Embryonic facial prominence (tissue), 1 donor: ENCODE results near the gene SLC12A6.

Source experiments
- DNase-seq: peaks from one replicate; pipeline ENCODE4 v3.0.0-alpha.2; 2016; ENCODE audit errors: extremely low spot score

The SLC12A6 gene

GRCh38 chr15:34330279-34330678 is 7.3 kb downstream of the SLC12A6 start:
- no peak for DNase-seq

- DNase-seq = no peak
Measured at GRCh38 chr15:34329006-34329405, 8.6 kb downstream of the SLC12A6 start.

DNA sequence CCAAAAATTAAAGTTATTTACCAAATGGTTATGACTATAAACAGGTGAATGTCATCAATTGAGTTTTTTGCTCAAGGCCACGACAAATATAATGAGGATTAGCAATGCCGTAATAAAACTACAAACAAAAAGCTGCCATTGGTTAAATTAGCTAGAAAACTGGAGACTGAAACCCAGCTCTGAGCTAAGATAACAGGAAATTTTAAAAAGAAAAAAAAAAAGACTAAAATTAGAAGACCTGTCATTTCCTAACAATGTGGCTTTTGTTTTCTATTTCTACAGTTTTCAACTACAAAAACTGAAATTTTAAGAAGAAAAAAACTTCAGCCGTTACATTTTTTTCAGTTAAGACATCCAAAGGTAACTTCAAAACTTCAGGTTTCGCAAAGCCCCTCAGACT is 9.7 kb downstream of the SLC12A6 start:
- no peak for DNase-seq

DNA sequence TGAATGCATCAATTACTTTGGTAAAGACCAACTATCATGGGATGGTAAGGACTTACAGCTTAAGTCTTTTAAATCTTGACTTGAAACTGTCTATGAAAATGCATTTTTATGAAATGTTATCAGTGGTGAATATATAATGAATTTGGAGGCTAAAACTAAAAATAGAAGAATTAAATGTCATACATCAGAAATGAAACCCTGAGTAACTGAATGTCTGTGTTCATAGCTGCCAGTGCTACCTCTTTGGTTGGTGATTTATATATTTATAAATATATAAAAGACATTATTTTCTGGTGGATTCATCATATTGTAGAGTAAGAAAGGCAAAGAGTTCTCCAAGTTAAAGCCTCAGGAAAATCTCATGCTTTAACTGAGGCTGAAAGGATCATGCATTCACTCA is 12.2 kb downstream of the SLC12A6 start:
- no peak for DNase-seq

GRCh38 chr15:34324933-34325332 is 12.6 kb downstream of the SLC12A6 start:
- DNase-seq = no peak

- no peak for DNase-seq
Measured at GRCh38 chr15:34323217-34323616, 14.4 kb downstream of the SLC12A6 start.

GRCh38 chr15:34318277-34319079 is 19.1 kb downstream of the SLC12A6 start:
- DNase-seq = no peak

DNA sequence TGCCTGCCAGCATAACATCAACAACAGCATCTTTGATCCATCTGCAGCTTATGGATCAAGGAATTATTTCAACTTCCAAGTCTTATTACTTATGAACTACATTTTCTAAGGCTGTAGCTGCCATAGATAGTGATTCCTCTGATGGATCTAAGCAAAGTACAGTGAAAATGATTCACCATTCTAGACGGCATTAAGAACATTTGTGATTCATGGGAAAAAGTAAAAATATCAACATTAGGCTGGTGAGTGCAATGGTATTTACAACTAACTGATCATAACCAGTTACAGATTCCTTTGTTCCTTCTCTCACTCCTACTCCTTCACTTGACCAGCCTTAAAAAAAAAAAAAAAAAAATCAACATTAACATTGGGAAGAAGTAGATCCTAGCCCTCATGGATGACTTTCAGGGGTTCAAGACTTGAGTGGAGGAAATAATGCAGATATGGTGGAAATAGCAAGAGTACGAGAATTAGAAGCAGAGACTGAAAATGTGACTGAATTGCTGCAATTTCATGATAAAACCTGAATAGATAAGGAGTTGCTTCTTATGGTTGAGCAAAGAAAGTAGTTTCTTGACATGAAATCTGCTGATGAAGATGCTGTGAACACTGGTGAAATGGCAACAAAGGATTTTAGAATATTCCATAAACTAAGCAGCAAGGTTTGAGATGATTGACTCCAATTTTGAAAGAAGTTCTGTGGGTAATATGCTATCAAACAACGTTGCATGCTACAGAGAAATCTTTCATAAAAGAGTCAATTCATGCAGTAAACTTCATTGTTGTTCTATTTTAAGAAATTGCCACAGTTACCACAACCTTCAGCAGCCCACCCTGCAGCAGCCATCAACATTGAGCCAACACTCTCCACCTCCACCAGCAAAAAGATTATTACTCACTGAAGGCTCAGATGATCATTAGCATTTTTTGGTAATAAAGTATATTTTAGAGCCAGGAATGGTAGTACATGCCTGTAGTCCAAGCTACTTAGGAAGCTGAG is 22.8 kb downstream of the SLC12A6 start:
- no peak for DNase-seq

DNA sequence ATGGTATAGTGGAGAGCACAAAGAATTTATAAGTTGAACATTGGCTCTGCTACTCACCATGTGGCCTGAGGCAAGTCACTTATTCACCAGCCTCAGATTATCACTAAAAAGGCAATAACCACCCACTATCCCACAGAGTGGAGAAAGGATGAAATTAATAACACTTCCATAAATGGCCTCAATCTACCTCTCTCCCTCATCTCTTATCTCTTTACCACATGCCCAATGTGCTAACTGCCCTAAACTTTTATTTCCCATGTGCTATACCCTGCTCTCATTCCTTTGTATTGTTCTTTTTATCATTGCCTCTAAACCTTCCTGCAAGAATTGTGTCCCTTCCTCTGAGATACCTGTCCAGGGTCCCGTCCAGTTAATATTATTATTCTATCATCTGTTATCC is 26.0 kb downstream of the SLC12A6 start:
- no peak for DNase-seq

DNA sequence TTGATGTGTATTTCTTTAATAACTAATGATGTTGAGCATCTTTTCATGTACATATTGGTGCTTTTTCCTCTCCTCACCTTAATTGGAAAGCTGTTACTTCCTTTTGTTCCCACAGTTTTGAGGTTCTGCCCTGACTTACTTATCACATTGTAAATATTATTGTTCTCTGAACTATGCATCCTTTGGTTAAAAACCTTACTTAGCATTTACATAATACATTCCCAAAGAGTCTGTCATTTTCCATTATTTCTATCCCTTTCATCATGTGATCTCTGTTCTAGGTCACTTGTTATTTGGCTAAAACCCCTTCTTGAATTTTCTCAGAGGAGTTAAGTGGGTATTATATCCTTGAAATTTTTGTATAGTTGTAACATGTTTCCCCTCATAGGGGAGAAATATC is 33.0 kb downstream of the SLC12A6 start:
- DNase-seq = no peak

DNA sequence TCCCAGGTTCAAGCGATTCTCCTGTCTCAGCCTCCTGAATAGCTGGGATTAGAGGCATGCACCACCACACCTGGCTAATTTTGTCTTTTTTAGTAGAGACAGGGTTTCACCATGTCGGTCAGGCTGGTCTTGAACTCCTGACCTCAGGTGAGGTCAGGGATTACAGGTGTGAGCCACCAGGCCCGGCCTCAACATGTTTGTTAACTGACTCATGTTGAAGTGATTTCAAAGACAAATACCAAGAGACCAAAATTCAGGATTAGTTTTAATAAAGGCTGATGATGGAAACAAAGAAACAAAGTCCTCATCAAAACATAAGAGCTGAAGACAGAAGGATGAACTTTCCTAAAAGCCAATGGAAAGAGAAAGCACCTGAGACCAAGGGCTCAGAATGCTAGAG is 36.5 kb downstream of the SLC12A6 start:
- no peak for DNase-seq

- DNase-seq = no peak
Measured at GRCh38 chr15:34297059-34297458, 40.5 kb downstream of the SLC12A6 start.

GRCh38 chr15:34292621-34293020 is 45.0 kb downstream of the SLC12A6 start:
- no peak for DNase-seq

DNA sequence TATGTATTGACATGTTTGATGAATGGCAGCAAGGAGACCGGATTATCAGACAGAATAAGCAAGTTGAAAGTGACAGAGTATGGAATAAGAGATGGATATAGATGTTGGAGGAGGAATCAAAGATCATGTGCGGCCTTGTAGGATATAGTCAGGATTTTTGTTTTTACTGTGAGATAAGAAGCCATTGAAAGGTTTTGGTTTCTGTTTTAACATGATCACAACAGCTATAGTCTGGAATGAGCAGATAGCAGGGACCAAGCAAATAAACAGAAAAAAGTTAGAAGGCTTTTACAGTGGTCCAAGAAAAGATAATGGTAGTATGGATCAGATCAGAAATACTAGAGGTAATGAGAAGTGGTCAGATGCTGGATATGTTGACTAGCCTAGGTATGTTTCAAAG is 52.6 kb downstream of the SLC12A6 start:
- no peak for DNase-seq

DNA sequence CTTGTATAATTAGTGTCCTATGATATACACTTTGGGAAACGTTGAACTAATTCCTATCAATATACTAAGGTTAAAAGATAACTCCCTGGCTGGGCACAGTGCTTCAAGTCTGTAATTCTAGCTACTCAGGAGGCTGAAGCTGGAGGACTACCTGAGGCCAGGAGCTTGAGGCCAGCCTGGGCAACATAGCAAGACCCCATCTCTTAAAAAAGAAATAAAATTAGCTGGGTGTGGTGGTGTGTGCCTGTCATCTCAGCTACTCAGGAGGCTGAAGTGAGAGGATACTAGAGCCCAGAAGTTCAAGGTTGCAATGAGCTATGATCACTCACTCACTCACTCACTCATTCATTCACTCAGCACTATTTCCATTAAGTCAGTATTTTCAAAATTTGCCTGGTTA is 55.2 kb downstream of the SLC12A6 start:
- no peak for DNase-seq

DNA sequence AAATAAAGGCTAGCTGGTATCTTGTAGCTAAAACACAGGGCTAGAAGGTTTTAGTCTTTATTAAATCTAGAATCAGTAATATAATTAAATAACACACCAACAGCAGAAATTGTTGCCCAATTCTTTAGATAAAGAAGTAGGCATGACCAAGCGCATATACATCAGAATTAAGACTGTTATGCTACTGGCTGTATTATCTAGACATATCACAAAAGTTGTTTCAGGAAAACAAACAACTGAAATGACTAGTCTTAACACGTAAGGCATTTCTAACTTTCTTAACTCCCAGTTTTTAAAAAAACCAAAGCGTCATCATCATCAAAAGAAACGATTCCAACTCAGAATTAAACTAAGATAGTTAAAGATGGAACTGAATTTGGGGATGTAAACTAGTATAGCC is 57.4 kb downstream of the SLC12A6 start:
- no peak for DNase-seq

DNA sequence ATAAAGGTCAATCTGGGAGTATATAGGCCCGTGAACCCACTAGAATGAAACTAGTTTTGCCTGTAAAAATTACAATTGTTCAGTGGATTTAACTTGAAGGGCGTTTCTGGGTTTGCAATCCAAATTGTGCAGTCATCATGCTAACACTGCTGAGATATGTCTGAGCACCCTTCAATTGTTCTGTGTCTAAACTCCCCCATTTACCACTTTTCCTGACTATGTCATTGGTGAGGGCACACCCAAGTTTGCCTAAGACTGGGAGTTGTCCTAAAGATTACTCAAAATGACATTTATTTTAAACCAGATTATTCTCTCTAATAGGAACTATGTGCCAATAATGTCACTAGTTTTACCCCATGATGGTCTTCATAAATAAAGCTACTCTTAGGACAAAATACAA is 58.2 kb downstream of the SLC12A6 start:
- no peak for DNase-seq

DNA sequence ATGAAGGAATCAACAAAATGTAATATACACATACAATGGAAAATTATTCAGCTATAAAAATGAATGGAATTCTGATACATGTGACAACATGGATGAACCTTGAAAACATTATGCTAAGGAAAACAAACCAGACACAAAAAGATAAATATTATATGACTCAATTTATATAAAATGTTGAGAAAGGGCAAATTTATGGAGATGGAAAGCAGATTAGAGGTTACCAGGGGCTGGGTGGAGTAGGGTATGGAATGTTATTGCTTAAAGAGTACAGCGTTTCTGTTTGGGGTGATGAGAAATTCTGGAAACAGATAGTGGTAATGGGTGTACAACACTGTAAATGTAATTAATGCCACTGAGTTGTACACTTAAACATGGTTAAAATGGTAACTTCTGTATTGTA is 61.9 kb downstream of the SLC12A6 start:
- no peak for DNase-seq

DNA sequence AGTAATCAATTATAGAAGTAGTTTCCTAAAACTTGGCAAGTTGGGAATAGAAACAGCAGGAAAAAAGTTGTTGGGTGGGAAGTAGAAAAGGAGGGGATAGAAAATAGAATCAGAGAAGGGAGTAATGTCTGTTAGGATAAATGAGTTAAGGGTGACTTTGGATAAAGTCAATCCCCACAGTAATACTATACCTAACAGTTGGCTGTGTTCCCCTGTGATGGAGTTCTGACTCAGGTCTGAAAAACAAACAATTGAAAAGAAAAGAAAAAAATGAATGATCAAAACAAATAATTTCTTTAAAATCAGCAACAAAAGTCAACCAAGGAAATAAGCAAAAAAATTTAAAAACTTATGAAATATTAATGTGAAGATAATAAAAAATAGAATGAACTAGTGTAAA is 62.4 kb downstream of the SLC12A6 start:
- no peak for DNase-seq

DNA sequence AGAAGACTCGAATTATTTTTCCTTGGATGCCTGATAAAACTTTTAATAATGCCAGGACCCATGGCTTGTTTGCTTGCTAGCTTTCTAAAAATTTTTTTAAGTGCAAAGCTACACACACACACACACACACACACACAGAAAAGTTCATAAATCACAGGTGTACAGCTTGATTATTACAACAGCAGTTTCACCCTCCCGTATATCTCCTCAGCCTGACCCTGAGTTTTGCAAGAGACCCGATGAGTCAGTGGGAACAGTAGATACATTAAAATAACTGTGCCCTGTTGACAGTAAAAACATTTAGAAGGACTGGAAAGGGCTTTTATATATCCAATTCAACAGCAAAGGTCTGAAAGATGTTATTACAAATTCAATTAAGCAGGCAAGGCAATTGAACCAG is 66.1 kb downstream of the SLC12A6 start:
- DNase-seq = no peak

GRCh38 chr15:34266751-34267150 is 70.8 kb downstream of the SLC12A6 start:
- no peak for DNase-seq

DNA sequence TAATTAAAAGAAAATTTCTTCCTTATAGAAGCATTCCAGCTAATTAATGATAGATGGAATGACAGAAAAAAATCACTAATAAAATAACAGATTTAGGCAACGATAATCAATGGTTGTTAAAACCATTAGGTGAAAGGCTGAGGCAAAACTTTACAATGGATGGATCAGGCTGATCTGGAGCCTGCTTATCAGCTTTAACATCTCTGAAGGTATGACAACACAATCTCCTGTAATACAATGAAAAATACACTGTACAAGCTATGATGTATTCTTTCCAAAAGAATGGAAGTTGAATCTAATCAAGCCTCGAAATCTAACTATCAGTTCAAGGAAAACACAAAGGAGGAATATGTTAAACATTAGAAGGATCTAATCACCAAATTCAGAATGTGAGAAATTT is 73.5 kb downstream of the SLC12A6 start:
- no peak for DNase-seq

DNA sequence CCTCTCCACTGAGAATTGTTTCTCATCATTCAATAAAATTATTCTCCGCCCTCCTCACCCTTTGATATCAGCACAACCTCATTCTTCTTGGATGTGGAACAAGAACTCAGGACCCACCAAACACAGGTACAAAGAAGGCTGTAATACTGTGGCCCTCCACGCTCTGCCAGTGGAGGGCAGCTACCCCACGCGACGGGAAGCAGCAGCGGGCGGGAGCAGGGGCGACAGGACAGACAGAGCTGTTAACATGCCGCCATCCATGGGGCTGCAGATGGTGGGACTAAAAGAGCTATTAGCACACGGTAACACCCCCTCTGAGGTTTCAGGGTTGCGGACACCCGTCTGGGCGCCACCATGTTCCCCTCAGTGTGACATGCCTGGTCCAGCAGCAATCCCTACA is 75.2 kb downstream of the SLC12A6 start:
- no peak for DNase-seq
